Measurements from ENCODE around the gene UPP2. TPM values are rescaled to one million over a fixed set of nuclear protein-coding genes. Genes with fewer than 3 reads are reported as not detected.

Gene UPP2
- total RNA-seq, 4 donors from 2014 or later, result not detected

DNA sequence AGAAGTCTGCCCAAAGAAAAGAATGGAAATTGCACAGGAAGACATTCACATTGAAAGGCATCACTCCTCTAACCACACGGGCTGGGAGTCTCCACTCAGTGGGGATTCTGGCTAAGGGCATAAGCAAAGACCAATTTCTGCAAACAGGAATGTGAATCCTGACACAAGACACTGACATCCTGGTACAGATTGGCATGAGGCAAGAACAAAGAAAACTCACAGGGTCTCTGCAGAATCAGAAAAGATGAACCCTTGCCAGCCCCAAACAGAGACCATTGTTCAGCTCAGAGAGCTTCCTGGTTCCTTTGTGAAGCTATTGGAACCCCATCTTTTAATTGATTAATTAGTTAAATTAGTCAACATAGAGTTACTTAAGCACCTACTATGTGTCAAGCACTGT lies 82.3 kb downstream of the UPP2 start:
- Histone ChIP-seq H3K27ac (no peak overlapping the region), H3K36me3 (no peaks in the 10 kb centered on the region), H3K27me3 (no peaks in the 10 kb centered on the region), H3K4me1 (no peaks in the 10 kb centered on the region), H3K4me3 (no peak overlapping the region), H3K9me3 (no peaks in the 10 kb centered on the region)
- TF ChIP-seq POLR2A (IDR thresholded peaks at IDR 0.05), result no peak
- TF ChIP-seq, protein P1, sequence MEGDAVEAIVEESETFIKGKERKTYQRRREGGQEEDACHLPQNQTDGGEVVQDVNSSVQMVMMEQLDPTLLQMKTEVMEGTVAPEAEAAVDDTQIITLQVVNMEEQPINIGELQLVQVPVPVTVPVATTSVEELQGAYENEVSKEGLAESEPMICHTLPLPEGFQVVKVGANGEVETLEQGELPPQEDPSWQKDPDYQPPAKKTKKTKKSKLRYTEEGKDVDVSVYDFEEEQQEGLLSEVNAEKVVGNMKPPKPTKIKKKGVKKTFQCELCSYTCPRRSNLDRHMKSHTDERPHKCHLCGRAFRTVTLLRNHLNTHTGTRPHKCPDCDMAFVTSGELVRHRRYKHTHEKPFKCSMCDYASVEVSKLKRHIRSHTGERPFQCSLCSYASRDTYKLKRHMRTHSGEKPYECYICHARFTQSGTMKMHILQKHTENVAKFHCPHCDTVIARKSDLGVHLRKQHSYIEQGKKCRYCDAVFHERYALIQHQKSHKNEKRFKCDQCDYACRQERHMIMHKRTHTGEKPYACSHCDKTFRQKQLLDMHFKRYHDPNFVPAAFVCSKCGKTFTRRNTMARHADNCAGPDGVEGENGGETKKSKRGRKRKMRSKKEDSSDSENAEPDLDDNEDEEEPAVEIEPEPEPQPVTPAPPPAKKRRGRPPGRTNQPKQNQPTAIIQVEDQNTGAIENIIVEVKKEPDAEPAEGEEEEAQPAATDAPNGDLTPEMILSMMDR (IDR thresholded peaks at IDR 0.05), result no peak
- no peak for DNase-seq

DNA sequence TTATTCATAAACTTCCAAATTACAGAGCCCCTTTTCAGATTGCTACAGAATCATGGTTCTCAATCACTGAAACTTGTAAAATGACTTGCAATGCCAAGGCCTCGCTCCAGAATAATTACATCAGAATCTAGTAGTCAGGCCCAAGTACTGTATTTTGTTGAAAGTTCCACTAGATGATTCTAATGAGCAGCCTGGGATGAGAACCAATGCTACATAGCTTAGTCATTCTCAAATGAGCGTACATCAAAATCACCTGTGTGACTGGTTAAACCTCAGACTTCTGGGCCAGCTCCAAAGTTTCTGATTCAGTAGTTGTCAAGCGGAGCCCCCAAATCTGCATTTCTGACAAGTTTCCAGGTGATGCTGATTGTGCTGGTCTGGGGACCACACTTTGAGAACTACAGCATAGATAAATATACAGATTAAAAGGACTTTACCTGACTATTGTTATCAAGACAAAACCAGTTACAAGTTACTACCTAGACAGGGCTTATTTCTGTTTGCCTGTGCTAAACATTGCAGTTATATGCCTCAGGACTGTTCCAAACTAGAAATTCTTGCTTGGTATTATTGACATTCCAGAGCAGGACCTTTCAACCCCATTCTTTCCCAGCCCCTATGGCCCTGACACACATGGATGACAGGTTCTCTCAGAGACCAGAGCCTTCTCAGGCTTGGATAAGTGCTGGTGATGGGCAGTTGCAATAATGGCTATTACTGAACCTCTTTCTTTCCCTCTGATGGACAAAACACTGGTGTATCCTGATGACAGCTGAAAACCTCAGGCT lies 83.1 kb downstream of the UPP2 start:
- Histone ChIP-seq H3K9me3 (no peaks in the 10 kb centered on the region), H3K27ac (no peak overlapping the region), H3K4me1 (no peaks in the 10 kb centered on the region), H3K36me3 (no peaks in the 10 kb centered on the region), H3K4me3 (no peak overlapping the region), H3K27me3 (no peaks in the 10 kb centered on the region)
- no peak for TF ChIP-seq POLR2A (IDR thresholded peaks at IDR 0.05)
- TF ChIP-seq, protein P1 (IDR thresholded peaks at IDR 0.05), result no peak
- no peak for DNase-seq

Other genes starting within 250 kb of the UPP2 start
- 10 to 100 TPM; 11.8 to 16.5 (median 14.3) TPM for gene ACVR1, start 225.5 kb upstream of the UPP2 start, total RNA-seq

All from Peyer's patch (tissue), 4 donors.